H9 (cell line): ENCODE measurements around the gene ZDHHC3. TPM values are rescaled to one million over a fixed set of nuclear protein-coding genes. Genes with fewer than 3 reads are reported as not detected.

Experiments
- DNase-seq: peaks from one replicate; pipeline ENCODE4 v3.0.0-alpha.2; 2017
- H2AFZ ChIP-seq: one replicate; pipeline ENCODE4 v1.6.1; 2013; ENCODE audit warnings: mild to moderate bottlenecking, low read length, control low read depth, moderate library complexity
- H2AK5ac ChIP-seq: 2 replicates; pipeline ENCODE4 v1.6.1; 2013; ENCODE audit warnings: low read length, control low read depth, mixed read lengths; ENCODE audit not compliant: insufficient read length
- H2BK120ac ChIP-seq: one replicate; pipeline ENCODE4 v1.6.1; 2013; ENCODE audit warnings: low read depth, mild to moderate bottlenecking, low read length, control low read depth, inconsistent platforms; ENCODE audit not compliant: poor library complexity, severe bottlenecking
- H2BK12ac ChIP-seq: 2 replicates; pipeline ENCODE4 v1.6.1; 2013; ENCODE audit warnings: low read length, control low read depth, mixed read lengths, low read depth; ENCODE audit not compliant: insufficient read length
- H2BK15ac ChIP-seq: 2 replicates; pipeline ENCODE4 v1.6.1; 2013; ENCODE audit warnings: low read depth, low read length, control low read depth
- H2BK20ac ChIP-seq: one replicate; pipeline ENCODE4 v1.6.1; 2013; ENCODE audit warnings: low read depth, mild to moderate bottlenecking, low read length, control low read depth, inconsistent platforms; ENCODE audit not compliant: poor library complexity, severe bottlenecking
- H2BK5ac ChIP-seq: 2 replicates; pipeline ENCODE4 v1.6.1; 2013; ENCODE audit warnings: low read length, control low read depth, mixed read lengths; ENCODE audit not compliant: insufficient read length
- H3K14ac ChIP-seq: 2 replicates; pipeline ENCODE4 v1.6.1; 2013; ENCODE audit warnings: low read length, control low read depth; ENCODE audit not compliant: insufficient read depth
- H3K18ac ChIP-seq: 2 replicates; pipeline ENCODE4 v1.6.1; 2013; ENCODE audit warnings: low read depth, mild to moderate bottlenecking, mixed read lengths, low read length, control low read depth; ENCODE audit not compliant: insufficient read length
- H3K23ac ChIP-seq: 2 replicates; pipeline ENCODE4 v1.6.1; 2013; ENCODE audit warnings: low read length, control low read depth, mixed read lengths, low read depth; ENCODE audit not compliant: insufficient read length
- H3K23me2 ChIP-seq: 2 replicates; pipeline ENCODE4 v1.6.1; 2013; ENCODE audit warnings: low read depth, mild to moderate bottlenecking, mixed read lengths, low read length, control low read depth; ENCODE audit not compliant: insufficient read length, poor library complexity, severe bottlenecking
- H3K27ac ChIP-seq: 2 replicates; pipeline ENCODE4 v1.5.1; 2013; ENCODE audit warnings: low read length, control low read depth, mixed read lengths, low read depth; ENCODE audit not compliant: insufficient read length
- H3K27me3 ChIP-seq: 2 replicates; pipeline ENCODE4 v1.6.1; 2013; ENCODE audit warnings: low read length, control low read depth, inconsistent platforms; ENCODE audit not compliant: insufficient read depth
- H3K4ac ChIP-seq: 2 replicates; pipeline ENCODE4 v1.6.1; 2013; ENCODE audit warnings: low read depth, mild to moderate bottlenecking, control low read depth, inconsistent platforms, low read length, moderate library complexity
- H3K4me1 ChIP-seq: 2 replicates; pipeline ENCODE4 v1.6.1; 2013; ENCODE audit warnings: low read length, control low read depth, inconsistent platforms; ENCODE audit not compliant: insufficient read depth
- H3K4me2 ChIP-seq: 2 replicates; pipeline ENCODE4 v1.6.1; 2013; ENCODE audit warnings: low read length, control low read depth, mixed read lengths; ENCODE audit not compliant: insufficient read length, insufficient read depth
- H3K56ac ChIP-seq: 2 replicates; pipeline ENCODE4 v1.6.1; 2013; ENCODE audit warnings: low read depth, mild to moderate bottlenecking, mixed read lengths, low read length, control low read depth; ENCODE audit not compliant: insufficient read length
- H3K79me1 ChIP-seq: 2 replicates; pipeline ENCODE4 v1.6.1; 2013; ENCODE audit warnings: low read depth, mild to moderate bottlenecking, moderate library complexity, low read length, control low read depth, inconsistent platforms; ENCODE audit not compliant: insufficient read depth, poor library complexity, severe bottlenecking
- H3K79me2 ChIP-seq: 2 replicates; pipeline ENCODE4 v1.6.1; 2013; ENCODE audit warnings: low read length, control low read depth, inconsistent platforms; ENCODE audit not compliant: insufficient read depth
- H3K9ac ChIP-seq: 2 replicates; pipeline ENCODE4 v1.6.1; 2013; ENCODE audit warnings: low read length, control low read depth, mixed read lengths; ENCODE audit not compliant: insufficient read length; ENCODE audit errors: extremely low read depth
- H3K9me3 ChIP-seq: one replicate; pipeline ENCODE4 v1.6.1; 2013; ENCODE audit warnings: low read depth, low read length, inconsistent platforms; ENCODE audit not compliant: control insufficient read depth
- H3T11ph ChIP-seq: one replicate; pipeline ENCODE4 v1.6.1; 2013; ENCODE audit warnings: mild to moderate bottlenecking, low read length, control low read depth, inconsistent platforms
- H4K20me1 ChIP-seq: one replicate; pipeline ENCODE4 v1.6.1; 2013; ENCODE audit not compliant: control insufficient read depth, insufficient read length, insufficient read depth
- H4K5ac ChIP-seq: 2 replicates; pipeline ENCODE4 v1.6.1; 2013; ENCODE audit warnings: low read depth, mild to moderate bottlenecking, mixed read lengths, low read length, control low read depth; ENCODE audit not compliant: insufficient read length
- H4K8ac ChIP-seq: replicated peaks from 2 replicates; pipeline ENCODE4 v1.6.1; 2013; ENCODE audit warnings: low read length, control low read depth, mixed read lengths, low read depth; ENCODE audit not compliant: insufficient read length
- H4K91ac ChIP-seq: 2 replicates; pipeline ENCODE4 v1.6.1; 2013; ENCODE audit warnings: low read depth, mild to moderate bottlenecking, moderate library complexity, mixed read lengths, low read length, control low read depth; ENCODE audit not compliant: insufficient read length
- H3K27ac Mint-ChIP-seq, 3 experiments: 2 replicates in 2 of 3; 3 replicates in 1 of 3; pipeline ENCODE4 v1.8.0; 2020 to 2021; ENCODE audit warnings: mixed read lengths in 3 of 3, mild to moderate bottlenecking in 1 of 3, moderate library complexity in 1 of 3
- H3K27me3 Mint-ChIP-seq: 2 replicates; pipeline ENCODE4 v1.8.0; 2021; ENCODE audit warnings: low read depth, mild to moderate bottlenecking, moderate library complexity, mixed read lengths
- H3K36me3 Mint-ChIP-seq, 3 experiments: 2 replicates in 2 of 3; 3 replicates in 1 of 3; pipeline ENCODE4 v1.8.0; 2020 to 2021; ENCODE audit warnings: low read depth in 3 of 3, mixed read lengths in 3 of 3; ENCODE audit not compliant: insufficient read depth in 1 of 3
- H3K4me1 Mint-ChIP-seq, 2 experiments: 2 replicates each; pipeline ENCODE4 v1.8.0; 2020; ENCODE audit warnings: mixed read lengths in 2 of 2
- H3K4me3 Mint-ChIP-seq, 2 experiments: 2 replicates in 1 of 2; 3 replicates in 1 of 2; pipeline ENCODE4 v1.8.0; 2020 to 2021; ENCODE audit warnings: mild to moderate bottlenecking in 2 of 2, mixed read lengths in 2 of 2, moderate library complexity in 1 of 2
- H3K9me3 Mint-ChIP-seq, 2 experiments: 2 replicates in 1 of 2; 3 replicates in 1 of 2; pipeline ENCODE4 v1.8.0; 2020; ENCODE audit warnings: mild to moderate bottlenecking in 2 of 2, mixed read lengths in 2 of 2, moderate library complexity in 1 of 2
- WGBS: extraction: QIAGEN DNeasy Blood & Tissue Kit; methylation state at CpG from one replicate; pipeline ENCODE4 v1.1.7; 2013; ENCODE audit warnings: missing lambda C conversion rate, low lambda C conversion rate, mixed read lengths; ENCODE audit not compliant: insufficient read length; ENCODE audit errors: extremely low coverage; 5-methylcytosine and 5-hydroxymethylcytosine counted together
- total RNA-seq: library from RNA; stranded (reverse); gene quantifications from 2 replicates; pipeline ENCODE4 v1.2.1, GENCODE V29; 2021
- TF ChIP-seq, protein P1 (sequence below): fragments of 200-600 bp; sonication (generic); conservative IDR thresholded peaks from 3 replicates; pipeline ENCODE4 v1.8.0; 2021; ENCODE audit warnings: antibody characterized with exemption, mild to moderate bottlenecking

The ZDHHC3 gene
- total RNA-seq, 1 experiment from 2014 or later, result 71.3 TPM

DNA sequence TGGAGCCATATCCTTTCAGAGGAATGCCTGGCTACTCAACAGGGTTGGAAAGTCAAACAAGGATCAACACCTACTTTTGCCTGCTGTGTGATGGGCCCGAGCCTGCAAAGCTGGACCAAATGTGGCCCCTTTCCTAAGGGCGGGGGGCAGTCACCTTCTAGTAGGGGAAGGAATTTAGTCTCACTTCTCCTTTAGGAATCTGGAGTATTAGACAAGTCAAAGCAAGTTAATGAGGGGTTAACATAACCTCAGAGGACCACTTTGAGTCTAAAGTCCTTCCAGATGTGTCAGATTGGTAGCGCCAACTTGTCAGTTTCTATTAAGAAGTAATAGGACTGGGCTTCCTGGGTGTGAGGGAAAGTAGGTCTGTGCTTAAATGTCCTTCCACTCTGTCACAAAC is 6.8 kb upstream of the ZDHHC3 start:
- no CpG with 5 or more reads among the region's 3 CpGs for WGBS

More for the DNA sequence above, 6.8 kb upstream of the ZDHHC3 start:
- no peaks in the 10 kb centered on the region for H3K27me3 ChIP-seq
- TF ChIP-seq, protein P1, sequence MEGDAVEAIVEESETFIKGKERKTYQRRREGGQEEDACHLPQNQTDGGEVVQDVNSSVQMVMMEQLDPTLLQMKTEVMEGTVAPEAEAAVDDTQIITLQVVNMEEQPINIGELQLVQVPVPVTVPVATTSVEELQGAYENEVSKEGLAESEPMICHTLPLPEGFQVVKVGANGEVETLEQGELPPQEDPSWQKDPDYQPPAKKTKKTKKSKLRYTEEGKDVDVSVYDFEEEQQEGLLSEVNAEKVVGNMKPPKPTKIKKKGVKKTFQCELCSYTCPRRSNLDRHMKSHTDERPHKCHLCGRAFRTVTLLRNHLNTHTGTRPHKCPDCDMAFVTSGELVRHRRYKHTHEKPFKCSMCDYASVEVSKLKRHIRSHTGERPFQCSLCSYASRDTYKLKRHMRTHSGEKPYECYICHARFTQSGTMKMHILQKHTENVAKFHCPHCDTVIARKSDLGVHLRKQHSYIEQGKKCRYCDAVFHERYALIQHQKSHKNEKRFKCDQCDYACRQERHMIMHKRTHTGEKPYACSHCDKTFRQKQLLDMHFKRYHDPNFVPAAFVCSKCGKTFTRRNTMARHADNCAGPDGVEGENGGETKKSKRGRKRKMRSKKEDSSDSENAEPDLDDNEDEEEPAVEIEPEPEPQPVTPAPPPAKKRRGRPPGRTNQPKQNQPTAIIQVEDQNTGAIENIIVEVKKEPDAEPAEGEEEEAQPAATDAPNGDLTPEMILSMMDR, result no peak
- no peak overlapping the region for H2AFZ ChIP-seq
- no peaks in the 10 kb centered on the region for H3K9me3 ChIP-seq
- H2BK12ac ChIP-seq, result no peak overlapping the region
- H3K79me2 ChIP-seq, result peaks cover 32% of the 10 kb centered on the region; the same call in 1 of the 2 replicates
- no peak overlapping the region for H3K23ac ChIP-seq
- no peak overlapping the region for H4K5ac ChIP-seq
- H3K4ac ChIP-seq, result no peak overlapping the region
- peaks cover 13 to 16% of the 10 kb centered on the region in 2 experiments; a peak in 4 of 5 replicates for H3K9me3 Mint-ChIP-seq
- H3K27ac Mint-ChIP-seq, result no peak overlapping the region
- no peak for DNase-seq
- no peak overlapping the region for H3K14ac ChIP-seq
- no peak overlapping the region for H3T11ph ChIP-seq
- H3K4me2 ChIP-seq, result no peak overlapping the region
- peaks cover 13 to 14% of the 10 kb centered on the region in 2 experiments for H3K4me1 Mint-ChIP-seq
- no peak overlapping the region for H2BK15ac ChIP-seq
- no peaks in the 10 kb centered on the region for H3K23me2 ChIP-seq
- no peak overlapping the region for H2AK5ac ChIP-seq
- peaks cover 18% of the 10 kb centered on the region for H3K79me1 ChIP-seq
- no peak overlapping the region for H3K18ac ChIP-seq
- no peak overlapping the region for H4K91ac ChIP-seq
- H3K4me3 Mint-ChIP-seq, result no peak overlapping the region
- no peak overlapping the region for H2BK5ac ChIP-seq
- H3K4me1 ChIP-seq, result no peaks in the 10 kb centered on the region
- no peak overlapping the region for H4K8ac ChIP-seq
- H3K9ac ChIP-seq, result no peak overlapping the region
- no peak overlapping the region for H3K56ac ChIP-seq
- no peaks in the 10 kb centered on the region for H3K27me3 Mint-ChIP-seq
- peaks cover 19 to 36% (median 26%) of the 10 kb centered on the region in 3 experiments for H3K36me3 Mint-ChIP-seq
- H3K27ac ChIP-seq, result no peak overlapping the region
- H2BK20ac ChIP-seq, result no peak overlapping the region
- H2BK120ac ChIP-seq, result no peak overlapping the region
- H4K20me1 ChIP-seq, result no peaks in the 10 kb centered on the region
